Liver (tissue), 9 donors: Measurements from ENCODE around the gene PRPF19. TPM values are rescaled to one million over a fixed set of nuclear protein-coding genes. Genes with fewer than 3 reads are reported as not detected.

ENCODE experiments used
- DNase-seq: peaks from one replicate; pipeline ENCODE4 v3.0.0-alpha.2; 2017; ENCODE audit warnings: low spot score
- H3K27ac ChIP-seq, 2 donors: one replicate each; pipeline ENCODE4 v1.7.0; 2013; ENCODE audit warnings: inconsistent platforms in 2 of 2, low read length in 2 of 2, control low read depth in 1 of 2, low read depth in 1 of 2, mild to moderate bottlenecking in 1 of 2
- H3K27me3 ChIP-seq, 4 donors: one replicate each; pipeline versions ENCODE4 v1.6.1 to v1.7.0; 2013; ENCODE audit warnings: low read length in 3 of 4, inconsistent platforms in 1 of 4, mild to moderate bottlenecking in 1 of 4, moderate library complexity in 1 of 4; ENCODE audit not compliant: control insufficient read depth in 4 of 4, insufficient read depth in 4 of 4
- H3K36me3 ChIP-seq, 4 donors: one replicate each; pipeline versions ENCODE4 v1.6.1 to v1.7.0; 2013; ENCODE audit warnings: low read length in 3 of 4, mild to moderate bottlenecking in 3 of 4, low read depth in 1 of 4, moderate library complexity in 1 of 4; ENCODE audit not compliant: control insufficient read depth in 4 of 4, insufficient read depth in 3 of 4
- H3K4me1 ChIP-seq, 4 donors: one replicate each; pipeline versions ENCODE4 v1.6.1 to v1.7.0; 2013; ENCODE audit warnings: low read length in 3 of 4, mild to moderate bottlenecking in 3 of 4, moderate library complexity in 1 of 4; ENCODE audit not compliant: control insufficient read depth in 4 of 4, insufficient read depth in 4 of 4
- H3K4me3 ChIP-seq, 3 donors: one replicate each; pipeline versions ENCODE4 v1.6.1 to v1.7.0; 2013; ENCODE audit warnings: low read length in 3 of 3, control low read depth in 1 of 3, low read depth in 1 of 3, mild to moderate bottlenecking in 1 of 3
- H3K9ac ChIP-seq, 2 donors: one replicate each; pipeline ENCODE4 v1.7.0; 2013; ENCODE audit warnings: low read length in 2 of 2, mild to moderate bottlenecking in 2 of 2, moderate library complexity in 2 of 2, control low read depth in 1 of 2, low read depth in 1 of 2
- H3K9me3 ChIP-seq, 4 donors: one replicate each; pipeline versions ENCODE4 v1.6.1 to v1.7.0; 2013; ENCODE audit warnings: low read length in 3 of 4; ENCODE audit not compliant: control insufficient read depth in 4 of 4
- EGR1 ChIP-seq, 2 donors: IDR thresholded peaks; 2 replicates each; pipeline ENCODE4 v1.6.1; 2016 to 2018; ENCODE audit warnings: antibody characterized with exemption in 2 of 2, low read depth in 2 of 2
- FOXA1 ChIP-seq: IDR thresholded peaks from 2 replicates; pipeline ENCODE4 v1.6.1; 2016; ENCODE audit warnings: antibody characterized with exemption
- FOXA2 ChIP-seq: IDR thresholded peaks from 2 replicates; pipeline ENCODE4 v1.6.1; 2016; ENCODE audit warnings: antibody characterized with exemption
- HNF4A ChIP-seq, 2 donors: conservative IDR thresholded peaks; 2 replicates each; pipeline ENCODE4 v1.6.1; 2016; ENCODE audit warnings: antibody characterized with exemption in 2 of 2, mild to moderate bottlenecking in 2 of 2
- HNF4G ChIP-seq: IDR thresholded peaks from 2 replicates; pipeline ENCODE4 v1.6.1; 2016; ENCODE audit warnings: antibody characterized with exemption
- JUND ChIP-seq, 2 donors: IDR thresholded peaks; 2 replicates each; pipeline ENCODE4 v1.6.1; 2016; ENCODE audit warnings: antibody characterized with exemption in 2 of 2
- RAD21 ChIP-seq, 2 donors: IDR thresholded peaks; 2 replicates each; pipeline ENCODE4 v1.6.1; 2016; ENCODE audit warnings: antibody characterized with exemption in 2 of 2, mild to moderate bottlenecking in 2 of 2
- RXRA ChIP-seq, 2 donors: IDR thresholded peaks; 2 replicates each; pipeline ENCODE4 v1.6.1; 2017 to 2018; ENCODE audit warnings: antibody characterized with exemption in 2 of 2, mild to moderate bottlenecking in 1 of 2
- SP1 ChIP-seq: IDR thresholded peaks from 2 replicates; pipeline ENCODE4 v1.6.1; 2018; ENCODE audit warnings: antibody characterized with exemption, mild to moderate bottlenecking
- TAF1 ChIP-seq: conservative IDR thresholded peaks from 2 replicates; pipeline ENCODE4 v1.6.1; 2016; ENCODE audit warnings: antibody characterized with exemption, mild to moderate bottlenecking
- YY1 ChIP-seq: IDR thresholded peaks from 2 replicates; pipeline ENCODE4 v1.6.1; 2016; ENCODE audit warnings: antibody characterized with exemption, mild to moderate bottlenecking
- WGBS: extraction: QIAGEN DNeasy Blood & Tissue Kit; methylation state at CpG from one replicate; pipeline ENCODE4 v1.1.7; 2013; 5-methylcytosine and 5-hydroxymethylcytosine counted together
- polyA plus RNA-seq, 2 donors: library from polyadenylated mRNA; stranded (reverse) in 1 of 2; unstranded in 1 of 2; fragments of 200-250 nt in 1 of 2; fragments of >200 nt in 1 of 2; fragmentation: Nextera tagmentation in 1 of 2; extraction: Ambion mirVana in 1 of 2; gene quantifications; one replicate each; pipeline versions ENCODE4 v1.2.1 to v1.2.3, GENCODE V29; 2013 to 2015
- total RNA-seq, 2 donors: library from RNA; depleted of rRNA; stranded (reverse); fragments of >200 nt; gene quantifications; one replicate each; pipeline ENCODE4 v1.2.3, GENCODE V29; 2014
- TF ChIP-seq, protein P1 (sequence below): IDR thresholded peaks from 2 replicates; pipeline ENCODE4 v1.6.1; 2016; ENCODE audit warnings: antibody characterized with exemption, mild to moderate bottlenecking
- TF ChIP-seq, protein P2 (sequence below): IDR thresholded peaks from 2 replicates; pipeline ENCODE4 v1.6.1; 2016; ENCODE audit warnings: antibody characterized with exemption
- TF ChIP-seq, protein P3 (sequence below): IDR thresholded peaks from 2 replicates; pipeline ENCODE4 v1.6.1; 2016; ENCODE audit warnings: antibody characterized with exemption
- TF ChIP-seq, protein P4 (sequence below): fragments of 150-350 bp; IDR thresholded peaks from 2 replicates; pipeline ENCODE4 v1.5.1; 2017; ENCODE audit warnings: improper control_type of control experiment, low read depth, low read length; ENCODE audit not compliant: missing input control
- TF ChIP-seq, protein P5 (sequence below): IDR thresholded peaks from 2 replicates; pipeline ENCODE4 v1.6.1; 2016; ENCODE audit warnings: antibody characterized with exemption
- donor health status: healthy.
- donor health status: healthy.
- donor health status: healthy.
- donor health status: healthy.
- donor health status: healthy.

The PRPF19 gene
- total and polyA plus RNA-seq, 4 donors, result 25.4 to 57.1 (median 40.4) TPM

DNA sequence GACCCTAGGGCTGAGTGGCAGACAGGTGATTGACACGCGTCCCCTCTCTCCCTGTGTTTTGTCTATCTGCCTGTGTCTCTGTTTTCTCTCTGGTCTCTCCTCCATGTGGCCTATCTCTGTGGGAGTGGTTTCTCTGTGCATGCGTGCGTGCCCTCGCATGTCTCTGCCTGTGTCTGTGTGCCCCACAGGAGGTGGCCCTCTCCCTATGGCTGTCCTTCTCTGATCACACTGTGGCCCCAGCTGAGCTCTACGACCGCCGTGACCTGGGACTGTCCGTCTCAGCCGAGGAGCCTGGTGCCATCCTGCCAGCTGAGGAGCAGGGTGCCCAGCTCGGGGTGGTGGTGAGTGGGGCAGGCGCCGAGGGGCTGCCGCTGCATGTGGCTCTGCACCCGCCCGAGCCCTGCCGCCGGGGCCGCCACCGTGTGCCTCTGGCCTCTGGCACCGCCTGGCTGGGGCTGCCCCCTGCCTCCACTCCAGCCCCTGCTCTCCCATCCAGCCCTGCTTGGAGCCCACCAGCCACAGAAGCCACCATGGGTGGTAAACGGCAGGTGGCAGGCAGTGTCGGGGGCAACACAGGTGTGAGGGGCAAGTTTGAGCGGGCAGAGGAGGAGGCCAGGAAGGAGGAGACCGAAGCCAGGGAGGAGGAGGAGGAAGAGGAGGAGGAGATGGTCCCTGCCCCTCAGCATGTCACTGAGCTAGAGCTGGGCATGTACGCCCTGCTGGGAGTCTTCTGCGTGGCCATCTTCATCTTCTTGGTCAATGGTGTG, 29.5 kb upstream of the PRPF19 start:
- no peak for DNase-seq
- Histone ChIP-seq H3K9me3 (no peaks in the 10 kb centered on the region), H3K4me1 (no peaks in the 10 kb centered on the region), H3K36me3 (peaks cover 2 to 21% (median 7%) of the 10 kb centered on the region in 4 donors), H3K4me3 (no peak overlapping the region), H3K9ac (no peak overlapping the region), H3K27me3 (no peaks in the 10 kb centered on the region), H3K27ac (no peak overlapping the region)
- WGBS, result 92% methylated on average over 27 of the region's 27 CpGs
- no peak for TF ChIP-seq HNF4A (conservative IDR thresholded peaks at IDR 0.05)
- TF ChIP-seq RAD21 (IDR thresholded peaks at IDR 0.05), result no peak
- TF ChIP-seq EGR1 (IDR thresholded peaks at IDR 0.05; ENCODE audit: low read depth in 2 of 2), result no peak
- TF ChIP-seq, protein P1, sequence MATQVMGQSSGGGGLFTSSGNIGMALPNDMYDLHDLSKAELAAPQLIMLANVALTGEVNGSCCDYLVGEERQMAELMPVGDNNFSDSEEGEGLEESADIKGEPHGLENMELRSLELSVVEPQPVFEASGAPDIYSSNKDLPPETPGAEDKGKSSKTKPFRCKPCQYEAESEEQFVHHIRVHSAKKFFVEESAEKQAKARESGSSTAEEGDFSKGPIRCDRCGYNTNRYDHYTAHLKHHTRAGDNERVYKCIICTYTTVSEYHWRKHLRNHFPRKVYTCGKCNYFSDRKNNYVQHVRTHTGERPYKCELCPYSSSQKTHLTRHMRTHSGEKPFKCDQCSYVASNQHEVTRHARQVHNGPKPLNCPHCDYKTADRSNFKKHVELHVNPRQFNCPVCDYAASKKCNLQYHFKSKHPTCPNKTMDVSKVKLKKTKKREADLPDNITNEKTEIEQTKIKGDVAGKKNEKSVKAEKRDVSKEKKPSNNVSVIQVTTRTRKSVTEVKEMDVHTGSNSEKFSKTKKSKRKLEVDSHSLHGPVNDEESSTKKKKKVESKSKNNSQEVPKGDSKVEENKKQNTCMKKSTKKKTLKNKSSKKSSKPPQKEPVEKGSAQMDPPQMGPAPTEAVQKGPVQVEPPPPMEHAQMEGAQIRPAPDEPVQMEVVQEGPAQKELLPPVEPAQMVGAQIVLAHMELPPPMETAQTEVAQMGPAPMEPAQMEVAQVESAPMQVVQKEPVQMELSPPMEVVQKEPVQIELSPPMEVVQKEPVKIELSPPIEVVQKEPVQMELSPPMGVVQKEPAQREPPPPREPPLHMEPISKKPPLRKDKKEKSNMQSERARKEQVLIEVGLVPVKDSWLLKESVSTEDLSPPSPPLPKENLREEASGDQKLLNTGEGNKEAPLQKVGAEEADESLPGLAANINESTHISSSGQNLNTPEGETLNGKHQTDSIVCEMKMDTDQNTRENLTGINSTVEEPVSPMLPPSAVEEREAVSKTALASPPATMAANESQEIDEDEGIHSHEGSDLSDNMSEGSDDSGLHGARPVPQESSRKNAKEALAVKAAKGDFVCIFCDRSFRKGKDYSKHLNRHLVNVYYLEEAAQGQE, result no peak
- TF ChIP-seq JUND (IDR thresholded peaks at IDR 0.05), result no peak
- TF ChIP-seq, protein P2, sequence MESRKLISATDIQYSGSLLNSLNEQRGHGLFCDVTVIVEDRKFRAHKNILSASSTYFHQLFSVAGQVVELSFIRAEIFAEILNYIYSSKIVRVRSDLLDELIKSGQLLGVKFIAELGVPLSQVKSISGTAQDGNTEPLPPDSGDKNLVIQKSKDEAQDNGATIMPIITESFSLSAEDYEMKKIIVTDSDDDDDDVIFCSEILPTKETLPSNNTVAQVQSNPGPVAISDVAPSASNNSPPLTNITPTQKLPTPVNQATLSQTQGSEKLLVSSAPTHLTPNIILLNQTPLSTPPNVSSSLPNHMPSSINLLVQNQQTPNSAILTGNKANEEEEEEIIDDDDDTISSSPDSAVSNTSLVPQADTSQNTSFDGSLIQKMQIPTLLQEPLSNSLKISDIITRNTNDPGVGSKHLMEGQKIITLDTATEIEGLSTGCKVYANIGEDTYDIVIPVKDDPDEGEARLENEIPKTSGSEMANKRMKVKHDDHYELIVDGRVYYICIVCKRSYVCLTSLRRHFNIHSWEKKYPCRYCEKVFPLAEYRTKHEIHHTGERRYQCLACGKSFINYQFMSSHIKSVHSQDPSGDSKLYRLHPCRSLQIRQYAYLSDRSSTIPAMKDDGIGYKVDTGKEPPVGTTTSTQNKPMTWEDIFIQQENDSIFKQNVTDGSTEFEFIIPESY, result no peak
- no peak for TF ChIP-seq TAF1
- TF ChIP-seq, protein P3, sequence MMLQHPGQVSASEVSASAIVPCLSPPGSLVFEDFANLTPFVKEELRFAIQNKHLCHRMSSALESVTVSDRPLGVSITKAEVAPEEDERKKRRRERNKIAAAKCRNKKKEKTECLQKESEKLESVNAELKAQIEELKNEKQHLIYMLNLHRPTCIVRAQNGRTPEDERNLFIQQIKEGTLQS, result no peak
- no peak for TF ChIP-seq RXRA (IDR thresholded peaks at IDR 0.05)
- TF ChIP-seq, protein P4, sequence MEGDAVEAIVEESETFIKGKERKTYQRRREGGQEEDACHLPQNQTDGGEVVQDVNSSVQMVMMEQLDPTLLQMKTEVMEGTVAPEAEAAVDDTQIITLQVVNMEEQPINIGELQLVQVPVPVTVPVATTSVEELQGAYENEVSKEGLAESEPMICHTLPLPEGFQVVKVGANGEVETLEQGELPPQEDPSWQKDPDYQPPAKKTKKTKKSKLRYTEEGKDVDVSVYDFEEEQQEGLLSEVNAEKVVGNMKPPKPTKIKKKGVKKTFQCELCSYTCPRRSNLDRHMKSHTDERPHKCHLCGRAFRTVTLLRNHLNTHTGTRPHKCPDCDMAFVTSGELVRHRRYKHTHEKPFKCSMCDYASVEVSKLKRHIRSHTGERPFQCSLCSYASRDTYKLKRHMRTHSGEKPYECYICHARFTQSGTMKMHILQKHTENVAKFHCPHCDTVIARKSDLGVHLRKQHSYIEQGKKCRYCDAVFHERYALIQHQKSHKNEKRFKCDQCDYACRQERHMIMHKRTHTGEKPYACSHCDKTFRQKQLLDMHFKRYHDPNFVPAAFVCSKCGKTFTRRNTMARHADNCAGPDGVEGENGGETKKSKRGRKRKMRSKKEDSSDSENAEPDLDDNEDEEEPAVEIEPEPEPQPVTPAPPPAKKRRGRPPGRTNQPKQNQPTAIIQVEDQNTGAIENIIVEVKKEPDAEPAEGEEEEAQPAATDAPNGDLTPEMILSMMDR, result no peak
- TF ChIP-seq FOXA2, result no peak
- no peak for TF ChIP-seq YY1
- no peak for TF ChIP-seq SP1
- TF ChIP-seq, protein P5, sequence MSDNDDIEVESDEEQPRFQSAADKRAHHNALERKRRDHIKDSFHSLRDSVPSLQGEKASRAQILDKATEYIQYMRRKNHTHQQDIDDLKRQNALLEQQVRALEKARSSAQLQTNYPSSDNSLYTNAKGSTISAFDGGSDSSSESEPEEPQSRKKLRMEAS, result no peak
- no peak for TF ChIP-seq HNF4G
- TF ChIP-seq FOXA1, result no peak
